Right lobe of liver (tissue), 6 donors: Measurements from ENCODE around the gene PPIL4. TPM values are rescaled to one million over a fixed set of nuclear protein-coding genes. Genes with fewer than 3 reads are reported as not detected.
A peak's percentile ranks its signal among the peaks of the same experiment; 100 is the strongest.

Experiments used
- ATAC-seq, 4 donors: fragments of 200-7000 bp; cut with Tn5 transposase; one replicate each; pipeline ENCODE4 v1.9.1; 2020; ENCODE audit warnings: mild to moderate bottlenecking in 4 of 4, moderate library complexity in 4 of 4
- DNase-seq, 3 donors: peaks; one replicate each; pipeline ENCODE4 v3.0.0-alpha.2; 2020
- H3K27ac ChIP-seq, 3 donors: fragments of 200-600 bp; one replicate each; pipeline ENCODE4 v1.8.0; 2022
- H3K27me3 ChIP-seq, 2 donors: fragments of 200-600 bp; one replicate each; pipeline ENCODE4 v1.8.0; 2022
- H3K36me3 ChIP-seq, 4 donors: fragments of 200-600 bp; sonication (generic) in 1 of 4; one replicate each; pipeline versions ENCODE4 v1.5.1 to v1.8.0; 2017 to 2022; ENCODE audit warnings: control low read depth in 1 of 4
- H3K4me1 ChIP-seq, 4 donors: fragments of 200-600 bp; sonication (generic) in 1 of 4; one replicate each; pipeline versions ENCODE4 v1.5.1 to v1.8.0; 2017 to 2022; ENCODE audit warnings: control low read depth in 1 of 4
- H3K4me3 ChIP-seq, 3 donors: fragments of 200-600 bp; one replicate each; pipeline ENCODE4 v1.8.0; 2022
- H3K9me3 ChIP-seq, 4 donors: fragments of 200-600 bp; sonication (generic) in 1 of 4; one replicate each; pipeline versions ENCODE4 v1.5.1 to v1.8.0; 2017 to 2022; ENCODE audit warnings: control low read depth in 1 of 4
- POLR2A ChIP-seq: fragments of 450-650 bp; IDR thresholded peaks from one replicate; pipeline ENCODE4 v1.6.1; 2017; ENCODE audit warnings: antibody characterized with exemption, mild to moderate bottlenecking
- WGBS: methylation state at CpG from one replicate; pipeline ENCODE4 v1.1.6; 2018; ENCODE audit warnings: low coverage, low lambda C conversion rate; ENCODE audit not compliant: insufficient coverage; ENCODE audit errors: missing lambda C conversion rate; 5-methylcytosine and 5-hydroxymethylcytosine counted together
- intact Hi-C, 2 donors: fragments of 100-400 bp; cut with DNase I; formaldehyde crosslinking; loops; one replicate each; pipeline versions ENCODE4 v1.11.2 to v1.14.1; 2022
- total RNA-seq, 6 experiments: library from RNA; depleted of rRNA in 2 of 6; stranded (reverse); fragments of >200 nt in 2 of 6; fragmentation: NEBNext Ultra II Directional in 3 of 6; extraction: Animal tissue kit (Norgen Biotek cat#: 25700) in 3 of 6; gene quantifications; one replicate each; pipeline versions ENCODE4 v1.1.0 to v1.2.4, GENCODE V29; 2016 to 2023
- TF ChIP-seq, protein P1 (sequence below), 4 donors: fragments of 200-600 bp in 3 of 4; fragments of 450-650 bp in 1 of 4; IDR thresholded peaks; one replicate each; pipeline versions ENCODE4 v1.5.1 to v1.8.0; 2016 to 2022; ENCODE audit warnings: antibody characterized with exemption in 4 of 4, mild to moderate bottlenecking in 2 of 4
- donor health status: DM: no; HTN: yes; CAD: no.
- donor health status: DM: no; HTN: no; CAD: no.
- donor health status: DM: no; HTN: no; CAD: no.
- donor health status: DM: no; HTN: yes; CAD: no.
- donor health status: DM: no; HTN: yes; CAD: no.

PPIL4 gene
- total RNA-seq, 6 experiments from 2014 or later, result 7.5 to 9.6 (median 8.7) TPM

DNA sequence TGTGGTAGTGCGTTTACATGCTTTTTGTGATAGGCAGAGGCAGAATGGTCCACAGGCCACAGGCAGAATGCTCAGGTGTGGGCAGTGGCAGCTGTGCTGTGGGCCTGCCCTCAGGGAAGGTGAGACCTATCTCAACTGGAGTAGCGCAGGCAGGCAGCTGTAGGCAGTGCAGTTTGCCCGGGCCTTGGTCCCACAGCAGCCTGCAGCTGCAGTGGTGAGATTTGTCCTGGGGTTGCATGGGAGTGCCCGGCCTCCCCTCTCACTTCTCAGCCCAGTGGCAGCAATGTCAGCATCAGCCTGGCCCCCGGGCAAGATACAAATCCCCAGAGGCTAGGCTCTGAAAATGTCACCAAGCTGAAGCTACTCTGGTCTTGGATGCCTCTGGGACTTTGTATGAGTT lies 6.1 kb upstream of the PPIL4 start:
- Histone ChIP-seq H3K4me3 (no peak overlapping the region), H3K9me3 (no peaks in the 10 kb centered on the region), H3K27me3 (no peaks in the 10 kb centered on the region), H3K4me1 (no peaks in the 10 kb centered on the region), H3K36me3 (no peaks in the 10 kb centered on the region), H3K27ac (no peak overlapping the region)
- TF ChIP-seq, protein P1, sequence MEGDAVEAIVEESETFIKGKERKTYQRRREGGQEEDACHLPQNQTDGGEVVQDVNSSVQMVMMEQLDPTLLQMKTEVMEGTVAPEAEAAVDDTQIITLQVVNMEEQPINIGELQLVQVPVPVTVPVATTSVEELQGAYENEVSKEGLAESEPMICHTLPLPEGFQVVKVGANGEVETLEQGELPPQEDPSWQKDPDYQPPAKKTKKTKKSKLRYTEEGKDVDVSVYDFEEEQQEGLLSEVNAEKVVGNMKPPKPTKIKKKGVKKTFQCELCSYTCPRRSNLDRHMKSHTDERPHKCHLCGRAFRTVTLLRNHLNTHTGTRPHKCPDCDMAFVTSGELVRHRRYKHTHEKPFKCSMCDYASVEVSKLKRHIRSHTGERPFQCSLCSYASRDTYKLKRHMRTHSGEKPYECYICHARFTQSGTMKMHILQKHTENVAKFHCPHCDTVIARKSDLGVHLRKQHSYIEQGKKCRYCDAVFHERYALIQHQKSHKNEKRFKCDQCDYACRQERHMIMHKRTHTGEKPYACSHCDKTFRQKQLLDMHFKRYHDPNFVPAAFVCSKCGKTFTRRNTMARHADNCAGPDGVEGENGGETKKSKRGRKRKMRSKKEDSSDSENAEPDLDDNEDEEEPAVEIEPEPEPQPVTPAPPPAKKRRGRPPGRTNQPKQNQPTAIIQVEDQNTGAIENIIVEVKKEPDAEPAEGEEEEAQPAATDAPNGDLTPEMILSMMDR (IDR thresholded peaks at IDR 0.05), result no peak
- TF ChIP-seq POLR2A, result no peak
- no peak for DNase-seq
- intact Hi-C loops, result no loop called here
- ATAC-seq, result no peak
- 40% methylated on average over 1 of the region's 5 CpGs for WGBS

- H3K9me3 ChIP-seq, result no peaks in the 10 kb centered on the region
- DNase-seq (peak in 2 of 3 donors; percentile 31 to 54), ATAC-seq (peak; percentile 17 to 45 (median 32))
- 0% methylated on average over 16 of the region's 16 CpGs for WGBS
- H3K27ac ChIP-seq, result peak overlapping the region; percentile 84 to 97 (median 90)
- intact Hi-C loops, result no loop called here
- H3K27me3 ChIP-seq, result no peaks in the 10 kb centered on the region
- TF ChIP-seq, protein P1 (IDR thresholded peaks at IDR 0.05), result no peak
- no peak for TF ChIP-seq POLR2A
- H3K4me1 ChIP-seq, result peaks cover 0 to 23% (median 6%) of the 10 kb centered on the region in 4 donors
- H3K4me3 ChIP-seq, result peak overlapping the region; percentile 80 to 91 (median 85)
- H3K36me3 ChIP-seq, result peaks cover 0 to 8% (median 3%) of the 10 kb centered on the region in 4 donors
Measured at GRCh38 chr6:149545258-149545753, 537 bp downstream of the PPIL4 start.

GRCh38 chr6:149544646-149545257 lies 1.1 kb downstream of the PPIL4 start:
- no peak for ATAC-seq
- WGBS, result 30% methylated on average over 12 of the region's 12 CpGs
- intact Hi-C loops, result no loop called here

GRCh38 chr6:149541139-149541538 lies 4.7 kb downstream of the PPIL4 start:
- H3K9me3 ChIP-seq, result no peaks in the 10 kb centered on the region
- WGBS, result 75% methylated on average over 2 of the region's 2 CpGs
- no peak for TF ChIP-seq POLR2A
- TF ChIP-seq, protein P1 (IDR thresholded peaks at IDR 0.05), result no peak
- ATAC-seq (no peak), DNase-seq (no peak)
- intact Hi-C loops, result no loop called here
- peaks cover 0 to 19% (median 6%) of the 10 kb centered on the region in 4 donors for H3K4me1 ChIP-seq
- no peak overlapping the region for H3K4me3 ChIP-seq
- H3K27ac ChIP-seq, result no peak overlapping the region
- no peaks in the 10 kb centered on the region for H3K27me3 ChIP-seq
- H3K36me3 ChIP-seq, result peaks cover 0 to 43% (median 16%) of the 10 kb centered on the region in 4 donors

More at GRCh38 chr6:149544646-149545257, 1.1 kb downstream of the PPIL4 start:
- peaks cover 0 to 23% (median 6%) of the 10 kb centered on the region in 4 donors for H3K4me1 ChIP-seq
- peaks cover 0 to 13% (median 6%) of the 10 kb centered on the region in 4 donors for H3K36me3 ChIP-seq
- H3K27ac ChIP-seq, result peak overlapping the region in 1 of 3 donors; percentile 90
- DNase-seq, result no peak
- TF ChIP-seq, protein P1 (IDR thresholded peaks at IDR 0.05), result no peak
- no peak for TF ChIP-seq POLR2A
- no peaks in the 10 kb centered on the region for H3K9me3 ChIP-seq
- H3K27me3 ChIP-seq, result no peaks in the 10 kb centered on the region
- H3K4me3 ChIP-seq, result peak overlapping the region; percentile 80 to 91 (median 85)
